ENCODE measurements around the gene KBTBD8.

Gene KBTBD8

GRCh38 chr3:67044295-67044694, 46.2 kb downstream of the KBTBD8 start:
- no peak for DNase-seq

GRCh38 chr3:67044955-67045354, 46.8 kb downstream of the KBTBD8 start:
- DNase-seq, result no peak

GRCh38 chr3:67045711-67046465, 47.8 kb downstream of the KBTBD8 start:
- no peak for DNase-seq

GRCh38 chr3:67047051-67047450, 48.9 kb downstream of the KBTBD8 start:
- DNase-seq, result no peak

- DNase-seq, result no peak
Measured at GRCh38 chr3:67048067-67048714, 50.1 kb downstream of the KBTBD8 start.

GRCh38 chr3:67048715-67049074, 50.6 kb downstream of the KBTBD8 start:
- no peak for DNase-seq

GRCh38 chr3:67059443-67059842, 61.3 kb downstream of the KBTBD8 start:
- no peak for DNase-seq

Measured in NCI-H1694 treated with DMSO at 0.1 percent for 48 hours (cell line).